MCF 10A (cell line): Measurements from ENCODE around the gene DNAH17. TPM values are rescaled to one million over a fixed set of nuclear protein-coding genes. Genes with fewer than 3 reads are reported as not detected.
A peak's percentile ranks its signal among the peaks of the same experiment; 100 is the strongest.

Experiments used
- BruUV-seq: library from RNA; stranded (reverse); fragments of 400-500 nt; replicated peaks from 2 replicates; lab custom pipeline; 2021; lab: Mats Ljungman, UMichigan
- CTCF ChIA-PET: fragments of 300-600 bp; sonication (Branson Sonifier 250); formaldehyde crosslinking; extraction: SDS; loops from one replicate; lab custom pipeline; 2021; ENCODE audit warnings: antibody characterized with exemption, inconsistent platforms; lab: Yijun Ruan, JAX
- POLR2A ChIA-PET: fragments of 300-600, 350-650 bp; sonication (Branson Sonifier 250); formaldehyde crosslinking; extraction: SDS; loops from one replicate; lab custom pipeline; 2020; ENCODE audit warnings: antibody characterized with exemption, inconsistent platforms; lab: Yijun Ruan, JAX
- DNase-seq: peaks from one replicate; pipeline ENCODE4 v3.0.0-alpha.2; 2018; ENCODE audit not compliant: unreplicated experiment
- H3K27ac Mint-ChIP-seq: one replicate; pipeline ENCODE4 v1.8.0; 2022; ENCODE audit warnings: mild to moderate bottlenecking, low read depth, mixed read lengths; ENCODE audit not compliant: unreplicated experiment
- H3K27me3 Mint-ChIP-seq: one replicate; pipeline ENCODE4 v1.8.0; 2022; ENCODE audit warnings: mixed read lengths; ENCODE audit not compliant: insufficient read depth, unreplicated experiment
- H3K36me3 Mint-ChIP-seq: one replicate; pipeline ENCODE4 v1.8.0; 2022; ENCODE audit warnings: mild to moderate bottlenecking, moderate library complexity, mixed read lengths; ENCODE audit not compliant: insufficient read depth, unreplicated experiment
- H3K4me1 Mint-ChIP-seq: one replicate; pipeline ENCODE4 v1.8.0; 2022; ENCODE audit warnings: mixed read lengths; ENCODE audit not compliant: insufficient read depth, unreplicated experiment
- H3K4me3 Mint-ChIP-seq: one replicate; pipeline ENCODE4 v1.8.0; 2022; ENCODE audit warnings: mild to moderate bottlenecking, moderate library complexity, mixed read lengths; ENCODE audit not compliant: unreplicated experiment
- H3K9me3 Mint-ChIP-seq: one replicate; pipeline ENCODE4 v1.8.0; 2022; ENCODE audit warnings: mixed read lengths; ENCODE audit not compliant: unreplicated experiment
- CTCF ChIP-seq: fragments of 200-600 bp; IDR thresholded peaks from one replicate; pipeline ENCODE4 v1.8.0; 2022; ENCODE audit warnings: antibody characterized with exemption, mild to moderate bottlenecking; ENCODE audit not compliant: unreplicated experiment
- intact Hi-C: fragments of 100-400 bp; cut with micrococcal nuclease; formaldehyde crosslinking; loops from 2 replicates; pipeline ENCODE4 v1.14.1; 2022
- total RNA-seq: library from RNA; stranded (reverse); gene quantifications from 2 replicates; pipeline ENCODE4 v1.2.3, GENCODE V29; 2022

The DNAH17 gene
- total RNA-seq, 1 experiment from 2014 or later = not detected

- intact Hi-C loops = no loop called here
- no peaks in the 10 kb centered on the region for H3K9me3 Mint-ChIP-seq
- H3K4me1 Mint-ChIP-seq = peaks cover 17% of the 10 kb centered on the region
- no peak for TF ChIP-seq CTCF
- POLR2A ChIA-PET = no interaction called here
- H3K36me3 Mint-ChIP-seq = peaks cover 5% of the 10 kb centered on the region
- no peak overlapping the region for H3K4me3 Mint-ChIP-seq
- no peak overlapping the region for H3K27ac Mint-ChIP-seq
- no peak for DNase-seq
- no TSS peak for BruUV-seq
- CTCF ChIA-PET = interaction anchor here (0.5 to 0.8 kb wide), 3 partner anchors 18 to 814 kb away, joined by 3 read pairs; no protein-coding TSS in a partner anchor
- peaks cover 10% of the 10 kb centered on the region for H3K27me3 Mint-ChIP-seq
Measured at GRCh38 chr17:78534492-78535272, 42.5 kb downstream of the DNAH17 start.

GRCh38 chr17:78532922-78533640 is 44.1 kb downstream of the DNAH17 start:
- peak; percentile 95 for DNase-seq
- H3K4me3 Mint-ChIP-seq = no peak overlapping the region
- CTCF ChIA-PET = no interaction called here
- TF ChIP-seq CTCF = no peak
- peaks cover 17% of the 10 kb centered on the region for H3K4me1 Mint-ChIP-seq
- H3K36me3 Mint-ChIP-seq = peaks cover 5% of the 10 kb centered on the region
- no peak overlapping the region for H3K27ac Mint-ChIP-seq
- POLR2A ChIA-PET = interaction anchor here (0.6 kb wide), 1 partner anchor 25 kb away, joined by 3 read pairs; no protein-coding TSS in a partner anchor
- intact Hi-C loops = no loop called here
- no peaks in the 10 kb centered on the region for H3K9me3 Mint-ChIP-seq
- H3K27me3 Mint-ChIP-seq = peaks cover 10% of the 10 kb centered on the region
- no TSS peak for BruUV-seq

- peaks cover 10% of the 10 kb centered on the region for H3K27me3 Mint-ChIP-seq
- POLR2A ChIA-PET = no interaction called here
- peaks cover 17% of the 10 kb centered on the region for H3K4me1 Mint-ChIP-seq
- no peak for TF ChIP-seq CTCF
- DNase-seq = no peak
- no peak overlapping the region for H3K4me3 Mint-ChIP-seq
- CTCF ChIA-PET = no interaction called here
- H3K9me3 Mint-ChIP-seq = no peaks in the 10 kb centered on the region
- no peak overlapping the region for H3K27ac Mint-ChIP-seq
- BruUV-seq = no TSS peak
- H3K36me3 Mint-ChIP-seq = peaks cover 5% of the 10 kb centered on the region
- intact Hi-C loops = no loop called here
Measured at GRCh38 chr17:78532311-78532710, 44.9 kb downstream of the DNAH17 start.

- no peak for DNase-seq
- Mint-ChIP-seq H3K4me3 (no peak overlapping the region), H3K27ac (no peak overlapping the region), H3K9me3 (no peaks in the 10 kb centered on the region), H3K4me1 (peaks cover 14% of the 10 kb centered on the region), H3K36me3 (peaks cover 5% of the 10 kb centered on the region), H3K27me3 (peaks cover 10% of the 10 kb centered on the region)
- CTCF ChIA-PET = no interaction called here
- POLR2A ChIA-PET = no interaction called here
- intact Hi-C loops = no loop called here
- BruUV-seq = no TSS peak
- TF ChIP-seq CTCF = no peak
Measured at GRCh38 chr17:78530675-78531074, 46.5 kb downstream of the DNAH17 start.
